Gastroesophageal sphincter (tissue), 3 donors: ENCODE data around the gene AQP12B.

Experiments used
- CTCF ChIP-seq, 4 experiments: fragments of 200-600 bp in 2 of 4; fragments of 450-650 bp in 2 of 4; sonication (generic) in 1 of 4; IDR thresholded peaks; one replicate each; pipeline ENCODE4 v1.5.1; 2017 to 2019; ENCODE audit warnings: antibody characterized with exemption in 4 of 4, mild to moderate bottlenecking in 2 of 4, moderate library complexity in 2 of 4
- EP300 ChIP-seq: sonication (generic); formaldehyde crosslinking; IDR thresholded peaks from one replicate; pipeline ENCODE4 v1.6.1; 2017; ENCODE audit warnings: antibody characterized with exemption, mild to moderate bottlenecking
- POLR2A ChIP-seq, 2 donors: fragments of 450-650 bp; IDR thresholded peaks; one replicate each; pipeline ENCODE4 v1.6.1; 2017; ENCODE audit warnings: antibody characterized with exemption in 2 of 2, mild to moderate bottlenecking in 2 of 2, moderate library complexity in 1 of 2
- POLR2AphosphoS5 ChIP-seq: sonication (generic); formaldehyde crosslinking; IDR thresholded peaks from one replicate; pipeline ENCODE4 v1.6.1; 2017; ENCODE audit warnings: antibody characterized with exemption

GRCh38 chr2:240630771-240631547 is 51.7 kb downstream of the AQP12B start:
- TF ChIP-seq CTCF (IDR thresholded peaks at IDR 0.05) (no peak), POLR2AphosphoS5 (no peak), POLR2A (IDR thresholded peaks at IDR 0.05) (no peak), EP300 (no peak)
